NOMO-1 treated with DMSO at 0.1 percent for 48 hours (cell line): Measurements from ENCODE around the gene HEG1.

Experiments used
- DNase-seq: peaks from one replicate; lab custom pipeline; 2025; ENCODE audit not compliant: unreplicated experiment; lab: John Stamatoyannopoulos, UW

HEG1 gene

GRCh38 chr3:124993466-124993865, 62.3 kb downstream of the HEG1 start:
- DNase-seq: no peak

- DNase-seq: no peak
Observed at GRCh38 chr3:124992041-124992440, 63.8 kb downstream of the HEG1 start.

GRCh38 chr3:124986192-124987143, 69.3 kb downstream of the HEG1 start:
- no peak for DNase-seq

- DNase-seq: peak; percentile 47
Observed at GRCh38 chr3:124985349-124985748, 70.4 kb downstream of the HEG1 start.

- no peak for DNase-seq
Observed at GRCh38 chr3:124984754-124985153, 71.0 kb downstream of the HEG1 start.

- no peak for DNase-seq
Observed at GRCh38 chr3:124982855-124983254, 72.9 kb downstream of the HEG1 start.

- no peak for DNase-seq
Observed at GRCh38 chr3:124981472-124981871, 74.3 kb downstream of the HEG1 start.

GRCh38 chr3:124978627-124979026, 77.2 kb downstream of the HEG1 start:
- DNase-seq: no peak

GRCh38 chr3:124976383-124976782, 79.4 kb downstream of the HEG1 start:
- no peak for DNase-seq

GRCh38 chr3:124974691-124975090, 81.1 kb downstream of the HEG1 start:
- no peak for DNase-seq

GRCh38 chr3:124973290-124973689, 82.5 kb downstream of the HEG1 start:
- no peak for DNase-seq

- no peak for DNase-seq
Observed at GRCh38 chr3:124972457-124972856, 83.3 kb downstream of the HEG1 start.

- no peak for DNase-seq
Observed at GRCh38 chr3:124969963-124970722, 85.7 kb downstream of the HEG1 start.

- DNase-seq: no peak
Observed at GRCh38 chr3:124969190-124969589, 86.6 kb downstream of the HEG1 start.

GRCh38 chr3:124967964-124968363, 87.8 kb downstream of the HEG1 start:
- DNase-seq: no peak

GRCh38 chr3:124966521-124967445, 89.0 kb downstream of the HEG1 start:
- peak; percentile 23 for DNase-seq

- DNase-seq: no peak
Observed at GRCh38 chr3:124965413-124965812, 90.4 kb downstream of the HEG1 start.

GRCh38 chr3:124964387-124964786, 91.4 kb downstream of the HEG1 start:
- DNase-seq: no peak

- no peak for DNase-seq
Observed at GRCh38 chr3:124963755-124964154, 92.0 kb downstream of the HEG1 start.

GRCh38 chr3:124962403-124962940, 93.3 kb downstream of the HEG1 start:
- DNase-seq: no peak

GRCh38 chr3:124960698-124961097, 95.1 kb downstream of the HEG1 start:
- DNase-seq: no peak
